Measurements from ENCODE around the gene KRTAP5-1. TPM values are rescaled to one million over a fixed set of nuclear protein-coding genes. Genes with fewer than 3 reads are reported as not detected.

The KRTAP5-1 gene
- total RNA-seq, 2 experiments from 2014 or later, result not detected

- H2AFZ ChIP-seq (ENCODE audit: low read length), result no peak overlapping the region
Measured at GRCh38 chr11:1628506-1629325, 43.6 kb upstream of the KRTAP5-1 start.

GRCh38 chr11:1625541-1625940, 40.5 kb upstream of the KRTAP5-1 start:
- ChIA-PET CTCF (ENCODE audit: unreplicated experiment) (no interaction called here), POLR2A (no interaction called here)
- DNase-seq (ENCODE audit: low spot score), result no peak
- Histone ChIP-seq H3K9me3 (ENCODE audit: low read length) (no peaks in the 10 kb centered on the region), H3K9me2 (ENCODE audit: insufficient read depth, low read length) (no peaks in the 10 kb centered on the region), H3K4me3 (ENCODE audit: low read depth, low read length, poor library complexity, severe bottlenecking) (no peak overlapping the region), H2AFZ (ENCODE audit: low read length) (no peak overlapping the region), H3K27ac (ENCODE audit: low read depth, low read length, poor library complexity, severe bottlenecking) (no peak overlapping the region), H3K36me3 (ENCODE audit: insufficient read depth, low read length) (no peaks in the 10 kb centered on the region), H4K20me1 (ENCODE audit: insufficient read depth, low read length) (no peaks in the 10 kb centered on the region), H3K4me1 (ENCODE audit: insufficient read depth, low read length, poor library complexity, severe bottlenecking) (no peaks in the 10 kb centered on the region), H3K4me2 (ENCODE audit: low read length) (no peak overlapping the region), H3K79me2 (ENCODE audit: insufficient read depth, low read depth, low read length) (no peaks in the 10 kb centered on the region)
- BruUV-seq (replicated peaks), result no TSS peak
- TF ChIP-seq CTCF (conservative IDR thresholded peaks at IDR 0.05; ENCODE audit: low read length) (no peak), EZH2phosphoT487 (IDR thresholded peaks at IDR 0.05; ENCODE audit: borderline replicate concordance, low read depth, low read length) (no peak)
- intact Hi-C loops (cut with micrococcal nuclease; ENCODE audit: unreplicated experiment), result no loop called here

More at GRCh38 chr11:1628506-1629325, 43.6 kb upstream of the KRTAP5-1 start:
- POLR2A ChIA-PET, result no interaction called here
- H3K4me2 ChIP-seq (ENCODE audit: low read length), result no peak overlapping the region
- H3K36me3 ChIP-seq (ENCODE audit: insufficient read depth, low read length), result no peaks in the 10 kb centered on the region
- BruUV-seq (replicated peaks), result no TSS peak
- no peaks in the 10 kb centered on the region for H3K9me3 ChIP-seq (ENCODE audit: low read length)
- H4K20me1 ChIP-seq (ENCODE audit: insufficient read depth, low read length), result no peaks in the 10 kb centered on the region
- intact Hi-C loops (cut with micrococcal nuclease; ENCODE audit: unreplicated experiment), result loop anchor here (2.0 kb wide), 1 partner anchor 34 kb away; no protein-coding TSS in a partner anchor
- no peaks in the 10 kb centered on the region for H3K9me2 ChIP-seq (ENCODE audit: insufficient read depth, low read length)
- no peak overlapping the region for H3K27ac ChIP-seq (ENCODE audit: low read depth, low read length, poor library complexity, severe bottlenecking)
- H3K4me3 ChIP-seq (ENCODE audit: low read depth, low read length, poor library complexity, severe bottlenecking), result no peak overlapping the region
- CTCF ChIA-PET (ENCODE audit: unreplicated experiment), result no interaction called here
- DNase-seq (ENCODE audit: low spot score), result peak; percentile 43
- no peak for TF ChIP-seq EZH2phosphoT487 (IDR thresholded peaks at IDR 0.05; ENCODE audit: borderline replicate concordance, low read depth, low read length)
- peak; percentile 87 for TF ChIP-seq CTCF (conservative IDR thresholded peaks at IDR 0.05; ENCODE audit: low read length)
- no peaks in the 10 kb centered on the region for H3K4me1 ChIP-seq (ENCODE audit: insufficient read depth, low read length, poor library complexity, severe bottlenecking)
- no peaks in the 10 kb centered on the region for H3K79me2 ChIP-seq (ENCODE audit: insufficient read depth, low read depth, low read length)

- Histone ChIP-seq H2AFZ (ENCODE audit: low read length) (no peak overlapping the region), H3K36me3 (ENCODE audit: insufficient read depth, low read length) (no peaks in the 10 kb centered on the region), H3K4me1 (ENCODE audit: insufficient read depth, low read length, poor library complexity, severe bottlenecking) (no peaks in the 10 kb centered on the region), H3K79me2 (ENCODE audit: insufficient read depth, low read depth, low read length) (no peaks in the 10 kb centered on the region), H4K20me1 (ENCODE audit: insufficient read depth, low read length) (no peaks in the 10 kb centered on the region), H3K27ac (ENCODE audit: low read depth, low read length, poor library complexity, severe bottlenecking) (no peak overlapping the region), H3K4me3 (ENCODE audit: low read depth, low read length, poor library complexity, severe bottlenecking) (no peak overlapping the region), H3K9me3 (ENCODE audit: low read length) (no peaks in the 10 kb centered on the region), H3K9me2 (ENCODE audit: insufficient read depth, low read length) (no peaks in the 10 kb centered on the region), H3K4me2 (ENCODE audit: low read length) (no peak overlapping the region)
- intact Hi-C loops (cut with micrococcal nuclease; ENCODE audit: unreplicated experiment), result no loop called here
- CTCF ChIA-PET (ENCODE audit: unreplicated experiment), result no interaction called here
- DNase-seq (ENCODE audit: low spot score), result no peak
- POLR2A ChIA-PET, result no interaction called here
- no TSS peak for BruUV-seq (replicated peaks)
- TF ChIP-seq CTCF (conservative IDR thresholded peaks at IDR 0.05; ENCODE audit: low read length) (no peak), EZH2phosphoT487 (IDR thresholded peaks at IDR 0.05; ENCODE audit: borderline replicate concordance, low read depth, low read length) (no peak)
Measured at GRCh38 chr11:1624621-1625020, 39.5 kb upstream of the KRTAP5-1 start.

Data from OCI-LY7 (cell line).